ENCODE data around the gene POLN. TPM values are rescaled to one million over a fixed set of nuclear protein-coding genes. Genes with fewer than 3 reads are reported as not detected.

Gene POLN
- polyA plus RNA-seq, 2 of the 4 experiments (the other 2 are of a cell fraction): 2.4 to 2.9 TPM

DNA sequence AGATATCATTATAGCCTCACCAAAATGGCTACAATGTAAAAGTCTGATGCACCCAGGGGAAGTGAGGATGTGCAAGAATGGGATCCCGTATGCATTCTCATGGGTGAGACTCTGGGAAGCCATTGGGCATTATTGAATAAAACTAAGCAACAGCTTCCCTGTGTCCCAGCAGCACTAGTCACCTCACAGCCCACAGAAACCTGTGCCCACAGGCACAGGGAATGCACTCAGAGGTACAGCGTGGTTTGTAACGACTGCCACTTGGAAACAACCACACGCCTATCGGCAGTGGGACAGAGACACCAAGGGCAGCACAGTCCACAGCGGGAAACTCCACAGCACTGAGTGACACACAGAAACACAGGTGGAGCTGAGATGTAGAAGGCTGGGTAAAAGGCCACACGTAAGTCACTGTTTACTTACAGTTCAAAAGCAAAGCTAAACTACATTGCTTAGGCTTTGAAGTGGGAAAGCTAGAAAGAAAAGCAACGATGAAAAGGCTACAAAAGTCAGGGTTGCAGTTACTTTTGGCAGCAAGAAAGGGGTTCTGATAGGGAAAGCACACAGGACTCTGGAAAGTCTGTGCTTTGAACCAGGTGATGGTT, 69.2 kb downstream of the POLN start (continued):
- TF ChIP-seq, protein P1, sequence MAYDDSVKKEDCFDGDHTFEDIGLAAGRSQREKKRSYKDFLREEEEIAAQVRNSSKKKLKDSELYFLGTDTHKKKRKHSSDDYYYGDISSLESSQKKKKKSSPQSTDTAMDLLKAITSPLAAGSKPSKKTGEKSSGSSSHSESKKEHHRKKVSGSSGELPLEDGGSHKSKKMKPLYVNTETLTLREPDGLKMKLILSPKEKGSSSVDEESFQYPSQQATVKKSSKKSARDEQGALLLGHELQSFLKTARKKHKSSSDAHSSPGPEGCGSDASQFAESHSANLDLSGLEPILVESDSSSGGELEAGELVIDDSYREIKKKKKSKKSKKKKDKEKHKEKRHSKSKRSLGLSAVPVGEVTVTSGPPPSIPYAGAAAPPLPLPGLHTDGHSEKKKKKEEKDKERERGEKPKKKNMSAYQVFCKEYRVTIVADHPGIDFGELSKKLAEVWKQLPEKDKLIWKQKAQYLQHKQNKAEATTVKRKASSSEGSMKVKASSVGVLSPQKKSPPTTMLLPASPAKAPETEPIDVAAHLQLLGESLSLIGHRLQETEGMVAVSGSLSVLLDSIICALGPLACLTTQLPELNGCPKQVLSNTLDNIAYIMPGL (CRISPR knock-in tag; IDR thresholded peaks at IDR 0.05; ENCODE audit: borderline replicate concordance): no peak
- no peak for TF ChIP-seq FOSB (CRISPR knock-in tag; IDR thresholded peaks at IDR 0.05)

DNA sequence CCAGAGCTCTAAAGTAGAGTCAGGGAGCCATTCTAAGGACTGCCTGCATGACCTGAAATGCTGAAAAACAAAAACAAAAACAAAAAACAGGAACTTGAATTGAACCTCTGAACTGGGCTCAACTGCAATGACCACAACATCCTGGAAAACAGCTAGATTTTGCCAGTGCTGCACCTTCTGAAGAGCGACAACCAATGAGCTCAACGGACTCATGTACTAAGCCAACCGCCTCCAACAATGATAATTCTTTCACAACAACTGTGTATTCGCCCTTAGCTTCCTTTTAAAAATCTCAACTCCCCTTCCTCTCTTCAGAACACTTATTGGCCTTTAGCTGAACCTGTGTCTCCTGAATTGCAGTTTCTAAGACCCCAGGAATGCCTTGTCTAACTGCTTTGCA, 69.8 kb downstream of the POLN start:
- no peak overlapping the region for H3K27ac ChIP-seq
- CTCF ChIA-PET: no interaction called here
- H3K4me3 ChIP-seq: no peak overlapping the region
- FAIRE-seq (no peak), DNase-seq (ENCODE audit: low read depth in 1 of 2, low spot score in 1 of 2) (no peak), ATAC-seq (no peak)
- no peak overlapping the region for H3K4me2 ChIP-seq
- H3K9me3 ChIP-seq: no peaks in the 10 kb centered on the region
- 87% methylated on average over 4 of the region's 4 CpGs for WGBS (ENCODE audit: missing lambda C conversion rate)
- POLR2A ChIA-PET: no interaction called here
- TF ChIP-seq CBX2 (IDR thresholded peaks at IDR 0.05; ENCODE audit: borderline replicate concordance, low read depth): no peak
- no peak for TF ChIP-seq NFE2L2 (conservative IDR thresholded peaks at IDR 0.05; ENCODE audit: low read length)
- TF ChIP-seq POLR2A (IDR thresholded peaks at IDR 0.05; ENCODE audit: low read length): no peak
- TF ChIP-seq ZNF302 (CRISPR knock-in tag; IDR thresholded peaks at IDR 0.05): no peak
- no peak for TF ChIP-seq HDAC2 (IDR thresholded peaks at IDR 0.05)
- TF ChIP-seq, protein P2, sequence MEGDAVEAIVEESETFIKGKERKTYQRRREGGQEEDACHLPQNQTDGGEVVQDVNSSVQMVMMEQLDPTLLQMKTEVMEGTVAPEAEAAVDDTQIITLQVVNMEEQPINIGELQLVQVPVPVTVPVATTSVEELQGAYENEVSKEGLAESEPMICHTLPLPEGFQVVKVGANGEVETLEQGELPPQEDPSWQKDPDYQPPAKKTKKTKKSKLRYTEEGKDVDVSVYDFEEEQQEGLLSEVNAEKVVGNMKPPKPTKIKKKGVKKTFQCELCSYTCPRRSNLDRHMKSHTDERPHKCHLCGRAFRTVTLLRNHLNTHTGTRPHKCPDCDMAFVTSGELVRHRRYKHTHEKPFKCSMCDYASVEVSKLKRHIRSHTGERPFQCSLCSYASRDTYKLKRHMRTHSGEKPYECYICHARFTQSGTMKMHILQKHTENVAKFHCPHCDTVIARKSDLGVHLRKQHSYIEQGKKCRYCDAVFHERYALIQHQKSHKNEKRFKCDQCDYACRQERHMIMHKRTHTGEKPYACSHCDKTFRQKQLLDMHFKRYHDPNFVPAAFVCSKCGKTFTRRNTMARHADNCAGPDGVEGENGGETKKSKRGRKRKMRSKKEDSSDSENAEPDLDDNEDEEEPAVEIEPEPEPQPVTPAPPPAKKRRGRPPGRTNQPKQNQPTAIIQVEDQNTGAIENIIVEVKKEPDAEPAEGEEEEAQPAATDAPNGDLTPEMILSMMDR (IDR thresholded peaks at IDR 0.05): no peak
- TF ChIP-seq MAFK (IDR thresholded peaks at IDR 0.05; ENCODE audit: partially characterized antibody): no peak
- TF ChIP-seq CEBPB (IDR thresholded peaks at IDR 0.05): no peak
- no peak for TF ChIP-seq EHF (CRISPR knock-in tag; IDR thresholded peaks at IDR 0.05)
- no peak for TF ChIP-seq ZFP36 (IDR thresholded peaks at IDR 0.05; ENCODE audit: borderline replicate concordance, partially characterized antibody)
- TF ChIP-seq HOXB13 (CRISPR knock-in tag; IDR thresholded peaks at IDR 0.05; ENCODE audit: low read depth): no peak
- TF ChIP-seq, protein P3, sequence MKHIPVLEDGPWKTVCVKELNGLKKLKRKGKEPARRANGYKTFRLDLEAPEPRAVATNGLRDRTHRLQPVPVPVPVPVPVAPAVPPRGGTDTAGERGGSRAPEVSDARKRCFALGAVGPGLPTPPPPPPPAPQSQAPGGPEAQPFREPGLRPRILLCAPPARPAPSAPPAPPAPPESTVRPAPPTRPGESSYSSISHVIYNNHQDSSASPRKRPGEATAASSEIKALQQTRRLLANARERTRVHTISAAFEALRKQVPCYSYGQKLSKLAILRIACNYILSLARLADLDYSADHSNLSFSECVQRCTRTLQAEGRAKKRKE (CRISPR knock-in tag; IDR thresholded peaks at IDR 0.05; ENCODE audit: low read depth): no peak
- no peak for TF ChIP-seq BHLHE40 (IDR thresholded peaks at IDR 0.05; ENCODE audit: low read depth, low read length)
- TF ChIP-seq RAD21 (conservative IDR thresholded peaks at IDR 0.05 in 1 of 2, IDR thresholded peaks at IDR 0.05 in 1 of 2): no peak
- TF ChIP-seq, protein P4, sequence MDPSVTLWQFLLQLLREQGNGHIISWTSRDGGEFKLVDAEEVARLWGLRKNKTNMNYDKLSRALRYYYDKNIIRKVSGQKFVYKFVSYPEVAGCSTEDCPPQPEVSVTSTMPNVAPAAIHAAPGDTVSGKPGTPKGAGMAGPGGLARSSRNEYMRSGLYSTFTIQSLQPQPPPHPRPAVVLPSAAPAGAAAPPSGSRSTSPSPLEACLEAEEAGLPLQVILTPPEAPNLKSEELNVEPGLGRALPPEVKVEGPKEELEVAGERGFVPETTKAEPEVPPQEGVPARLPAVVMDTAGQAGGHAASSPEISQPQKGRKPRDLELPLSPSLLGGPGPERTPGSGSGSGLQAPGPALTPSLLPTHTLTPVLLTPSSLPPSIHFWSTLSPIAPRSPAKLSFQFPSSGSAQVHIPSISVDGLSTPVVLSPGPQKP (IDR thresholded peaks at IDR 0.05; ENCODE audit: low read depth, low read length): no peak
- TF ChIP-seq, protein P5, sequence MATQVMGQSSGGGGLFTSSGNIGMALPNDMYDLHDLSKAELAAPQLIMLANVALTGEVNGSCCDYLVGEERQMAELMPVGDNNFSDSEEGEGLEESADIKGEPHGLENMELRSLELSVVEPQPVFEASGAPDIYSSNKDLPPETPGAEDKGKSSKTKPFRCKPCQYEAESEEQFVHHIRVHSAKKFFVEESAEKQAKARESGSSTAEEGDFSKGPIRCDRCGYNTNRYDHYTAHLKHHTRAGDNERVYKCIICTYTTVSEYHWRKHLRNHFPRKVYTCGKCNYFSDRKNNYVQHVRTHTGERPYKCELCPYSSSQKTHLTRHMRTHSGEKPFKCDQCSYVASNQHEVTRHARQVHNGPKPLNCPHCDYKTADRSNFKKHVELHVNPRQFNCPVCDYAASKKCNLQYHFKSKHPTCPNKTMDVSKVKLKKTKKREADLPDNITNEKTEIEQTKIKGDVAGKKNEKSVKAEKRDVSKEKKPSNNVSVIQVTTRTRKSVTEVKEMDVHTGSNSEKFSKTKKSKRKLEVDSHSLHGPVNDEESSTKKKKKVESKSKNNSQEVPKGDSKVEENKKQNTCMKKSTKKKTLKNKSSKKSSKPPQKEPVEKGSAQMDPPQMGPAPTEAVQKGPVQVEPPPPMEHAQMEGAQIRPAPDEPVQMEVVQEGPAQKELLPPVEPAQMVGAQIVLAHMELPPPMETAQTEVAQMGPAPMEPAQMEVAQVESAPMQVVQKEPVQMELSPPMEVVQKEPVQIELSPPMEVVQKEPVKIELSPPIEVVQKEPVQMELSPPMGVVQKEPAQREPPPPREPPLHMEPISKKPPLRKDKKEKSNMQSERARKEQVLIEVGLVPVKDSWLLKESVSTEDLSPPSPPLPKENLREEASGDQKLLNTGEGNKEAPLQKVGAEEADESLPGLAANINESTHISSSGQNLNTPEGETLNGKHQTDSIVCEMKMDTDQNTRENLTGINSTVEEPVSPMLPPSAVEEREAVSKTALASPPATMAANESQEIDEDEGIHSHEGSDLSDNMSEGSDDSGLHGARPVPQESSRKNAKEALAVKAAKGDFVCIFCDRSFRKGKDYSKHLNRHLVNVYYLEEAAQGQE (IDR thresholded peaks at IDR 0.05): no peak
- no peak for TF ChIP-seq ZSCAN20 (CRISPR knock-in tag; IDR thresholded peaks at IDR 0.05)
- TF ChIP-seq FOSB (CRISPR knock-in tag; IDR thresholded peaks at IDR 0.05): no peak
- TF ChIP-seq, protein P6, sequence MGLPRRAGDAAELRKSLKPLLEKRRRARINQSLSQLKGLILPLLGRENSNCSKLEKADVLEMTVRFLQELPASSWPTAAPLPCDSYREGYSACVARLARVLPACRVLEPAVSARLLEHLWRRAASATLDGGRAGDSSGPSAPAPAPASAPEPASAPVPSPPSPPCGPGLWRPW (IDR thresholded peaks at IDR 0.05): no peak
- TF ChIP-seq POLR2AphosphoS2 (conservative IDR thresholded peaks at IDR 0.05; ENCODE audit: low read length): no peak
- no peaks in the 10 kb centered on the region for H3K4me1 ChIP-seq
